CD4-positive, alpha-beta T cell treated with Interferon alpha-2 for 1 hour (primary cell): ENCODE results near the gene REEP1.
"Not testable (repeated sequence)": the region's sequence is repeated elsewhere in the genome, so short reads cannot be mapped to it uniquely, and the experiment has no call there.

ENCODE experiments used
- DNase-seq, 2 donors: peaks; one replicate each; pipeline ENCODE4 v3.0.0-alpha.2; 2020 to 2022

The REEP1 gene

GRCh38 chr2:86281066-86281700, 56.2 kb downstream of the REEP1 start:
- DNase-seq, result no peak

GRCh38 chr2:86280191-86280667, 57.2 kb downstream of the REEP1 start:
- no peak for DNase-seq

GRCh38 chr2:86275962-86276361, 61.5 kb downstream of the REEP1 start:
- no peak for DNase-seq

- no peak for DNase-seq
Observed at GRCh38 chr2:86275384-86275799, 62.0 kb downstream of the REEP1 start.

GRCh38 chr2:86274918-86275275, 62.5 kb downstream of the REEP1 start:
- DNase-seq, result no peak

- no peak for DNase-seq
Observed at GRCh38 chr2:86274265-86274917, 63.0 kb downstream of the REEP1 start.

GRCh38 chr2:86272111-86272510, 65.3 kb downstream of the REEP1 start:
- DNase-seq, result no peak

- DNase-seq, result no peak
Observed at GRCh38 chr2:86271248-86271647, 66.2 kb downstream of the REEP1 start.

GRCh38 chr2:86263956-86264355, 73.5 kb downstream of the REEP1 start:
- DNase-seq, result no peak

- DNase-seq, result no peak
Observed at GRCh38 chr2:86260978-86261377, 76.4 kb downstream of the REEP1 start.

- no peak for DNase-seq
Observed at GRCh38 chr2:86258106-86258505, 79.3 kb downstream of the REEP1 start.

- no peak for DNase-seq
Observed at GRCh38 chr2:86256982-86257381, 80.4 kb downstream of the REEP1 start.

GRCh38 chr2:86256300-86256699, 81.1 kb downstream of the REEP1 start:
- DNase-seq, result no peak

GRCh38 chr2:86254576-86255538, 82.6 kb downstream of the REEP1 start:
- no peak for DNase-seq

- no peak for DNase-seq
Observed at GRCh38 chr2:86253424-86253823, 84.0 kb downstream of the REEP1 start.

GRCh38 chr2:86251840-86252266, 85.6 kb downstream of the REEP1 start:
- no peak for DNase-seq

- DNase-seq, result no peak
Observed at GRCh38 chr2:86249579-86250391, 87.6 kb downstream of the REEP1 start.

GRCh38 chr2:86249176-86249575, 88.2 kb downstream of the REEP1 start:
- no peak for DNase-seq

- DNase-seq, result not testable (repeated sequence)
Observed at GRCh38 chr2:86245222-86245621, 92.2 kb downstream of the REEP1 start.

- DNase-seq, result not testable (repeated sequence)
Observed at GRCh38 chr2:86244781-86245180, 92.6 kb downstream of the REEP1 start.

- DNase-seq, result no peak
Observed at GRCh38 chr2:86243950-86244733, 93.3 kb downstream of the REEP1 start.

- no peak for DNase-seq
Observed at GRCh38 chr2:86243272-86243671, 94.2 kb downstream of the REEP1 start.
